OCI-LY3 (cell line): ENCODE data around the gene CAMK1D.

Experiments used
- EZH2phosphoT487 ChIP-seq: fragments of 200-600 bp; shearing (Covaris generic); IDR thresholded peaks from 2 replicates; pipeline ENCODE4 v1.6.1; 2018; ENCODE audit warnings: antibody characterized with exemption, mixed run types, low read depth
- TF ChIP-seq, protein P1 (sequence below): fragments of 200-600, 300-600 bp; sonication (generic); IDR thresholded peaks from 2 replicates; pipeline ENCODE4 v1.5.1; 2014; ENCODE audit warnings: antibody characterized with exemption, low read length, low read depth

DNA sequence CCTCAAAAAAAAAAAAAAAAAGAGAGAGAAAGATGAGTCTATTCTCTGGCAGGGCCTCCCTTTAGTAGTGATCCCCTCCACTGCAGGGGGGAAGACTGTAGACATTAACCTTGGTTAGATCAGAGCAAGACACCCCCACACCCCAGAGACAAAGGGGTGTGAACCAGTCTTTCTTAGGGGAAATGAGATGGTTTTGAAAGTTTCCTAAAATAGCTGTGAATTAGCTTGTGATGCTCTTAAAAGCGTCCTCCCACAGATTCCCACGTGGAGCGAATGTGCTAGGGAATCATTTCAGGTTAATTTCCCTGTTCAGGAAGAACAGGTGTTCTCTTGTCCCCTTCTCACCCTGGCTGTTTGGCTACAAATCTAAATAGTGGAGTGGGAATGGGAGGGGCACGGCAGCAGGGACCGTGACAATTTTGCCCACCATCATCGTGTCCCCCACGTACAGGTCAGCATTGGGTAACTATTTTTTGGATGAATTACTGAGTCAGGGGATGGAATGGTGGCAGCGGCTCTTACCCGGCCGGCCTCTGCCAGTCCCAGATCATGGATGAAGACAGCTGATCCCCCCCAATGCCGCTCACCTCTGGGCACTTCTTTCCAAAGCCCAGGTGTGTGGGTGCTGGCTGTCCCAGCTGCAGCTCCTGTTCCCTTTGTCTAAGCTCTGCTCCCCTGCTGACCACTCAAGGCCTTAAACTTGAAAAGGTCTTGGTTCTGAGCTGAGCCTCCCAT is 499.3 kb downstream of the CAMK1D start:
- TF ChIP-seq, protein P1, sequence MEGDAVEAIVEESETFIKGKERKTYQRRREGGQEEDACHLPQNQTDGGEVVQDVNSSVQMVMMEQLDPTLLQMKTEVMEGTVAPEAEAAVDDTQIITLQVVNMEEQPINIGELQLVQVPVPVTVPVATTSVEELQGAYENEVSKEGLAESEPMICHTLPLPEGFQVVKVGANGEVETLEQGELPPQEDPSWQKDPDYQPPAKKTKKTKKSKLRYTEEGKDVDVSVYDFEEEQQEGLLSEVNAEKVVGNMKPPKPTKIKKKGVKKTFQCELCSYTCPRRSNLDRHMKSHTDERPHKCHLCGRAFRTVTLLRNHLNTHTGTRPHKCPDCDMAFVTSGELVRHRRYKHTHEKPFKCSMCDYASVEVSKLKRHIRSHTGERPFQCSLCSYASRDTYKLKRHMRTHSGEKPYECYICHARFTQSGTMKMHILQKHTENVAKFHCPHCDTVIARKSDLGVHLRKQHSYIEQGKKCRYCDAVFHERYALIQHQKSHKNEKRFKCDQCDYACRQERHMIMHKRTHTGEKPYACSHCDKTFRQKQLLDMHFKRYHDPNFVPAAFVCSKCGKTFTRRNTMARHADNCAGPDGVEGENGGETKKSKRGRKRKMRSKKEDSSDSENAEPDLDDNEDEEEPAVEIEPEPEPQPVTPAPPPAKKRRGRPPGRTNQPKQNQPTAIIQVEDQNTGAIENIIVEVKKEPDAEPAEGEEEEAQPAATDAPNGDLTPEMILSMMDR: no peak
- no peak for TF ChIP-seq EZH2phosphoT487
